Renal pelvis (tissue), 4 donors: ENCODE data around the gene TTLL13. TPM values are rescaled to one million over a fixed set of nuclear protein-coding genes. Genes with fewer than 3 reads are reported as not detected.
A peak's percentile ranks its signal among the peaks of the same experiment; 100 is the strongest.
"Not testable (repeated sequence)": the region's sequence is repeated elsewhere in the genome, so short reads cannot be mapped to it uniquely, and the experiment has no call there.

Experiments used
- DNase-seq: peaks from one replicate; pipeline ENCODE4 v3.0.0-alpha.2; 2013
- polyA plus RNA-seq, 3 donors: library from polyadenylated mRNA; unstranded; fragments of 120-200 nt; gene quantifications; one replicate each; pipeline ENCODE4 v1.2.1, GENCODE V29; 2013; ENCODE audit not compliant: insufficient read length in 3 of 3

The TTLL13 gene
- polyA plus RNA-seq, 3 donors, result 0.07 TPM; not detected in 2

- DNase-seq, result no peak
Observed at GRCh38 chr15:90234096-90234988, 15.0 kb upstream of the TTLL13 start, which contains the start of gene GDPGP1. Gene GDPGP1, plus strand, starts transcription at chr15:90234209. Its CDS starts 6,700 bp downstream, at chr15:90240909.

GRCh38 chr15:90239371-90239770 lies 10.0 kb upstream of the TTLL13 start:
- DNase-seq, result no peak

GRCh38 chr15:90240856-90241255 lies 8.5 kb upstream of the TTLL13 start:
- no peak for DNase-seq

- DNase-seq, result no peak
Observed at GRCh38 chr15:90241343-90242192, 7.8 kb upstream of the TTLL13 start.

GRCh38 chr15:90243943-90244639 lies 5.3 kb upstream of the TTLL13 start:
- DNase-seq, result no peak

- no peak for DNase-seq
Observed at GRCh38 chr15:90248789-90249202, 560 bp upstream of the TTLL13 start.

- DNase-seq, result no peak
Observed at GRCh38 chr15:90257776-90258175, 8.4 kb downstream of the TTLL13 start.

- no peak for DNase-seq
Observed at GRCh38 chr15:90259524-90259923, 10.2 kb downstream of the TTLL13 start.

GRCh38 chr15:90260731-90261130 lies 11.4 kb downstream of the TTLL13 start:
- not testable (repeated sequence) for DNase-seq

GRCh38 chr15:90261811-90262210 lies 12.5 kb downstream of the TTLL13 start:
- DNase-seq, result no peak

GRCh38 chr15:90262426-90262825 lies 13.1 kb downstream of the TTLL13 start:
- DNase-seq, result no peak

GRCh38 chr15:90264671-90265070 lies 15.3 kb downstream of the TTLL13 start:
- DNase-seq, result no peak

- peak; percentile 94 for DNase-seq
Observed at GRCh38 chr15:90265271-90266060, 16.1 kb downstream of the TTLL13 start, which contains the start of gene NGRN. Gene NGRN, plus strand, starts transcription at chr15:90265672. Its CDS starts 41 bp downstream, at chr15:90265713.

- DNase-seq, result peak; percentile 38
Observed at GRCh38 chr15:90266061-90266431, 16.7 kb downstream of the TTLL13 start.

GRCh38 chr15:90266485-90266884 lies 17.1 kb downstream of the TTLL13 start:
- no peak for DNase-seq

- DNase-seq, result no peak
Observed at GRCh38 chr15:90268415-90268814, 19.1 kb downstream of the TTLL13 start.

GRCh38 chr15:90270502-90271150 lies 21.3 kb downstream of the TTLL13 start:
- DNase-seq, result no peak

GRCh38 chr15:90271459-90272166 lies 22.3 kb downstream of the TTLL13 start:
- no peak for DNase-seq

GRCh38 chr15:90278467-90278866 lies 29.1 kb downstream of the TTLL13 start:
- not testable (repeated sequence) for DNase-seq

- not testable (repeated sequence) for DNase-seq
Observed at GRCh38 chr15:90280743-90281142, 31.4 kb downstream of the TTLL13 start.
